Gastroesophageal sphincter (tissue), 4 donors: ENCODE results near the gene EPHA4. TPM values are rescaled to one million over a fixed set of nuclear protein-coding genes. Genes with fewer than 3 reads are reported as not detected.

ENCODE experiments used
- ATAC-seq: fragments of 150-250 bp; one replicate; pipeline ENCODE4 v1.9.1; 2016; ENCODE audit warnings: mild to moderate bottlenecking, moderate library complexity
- H3K27ac ChIP-seq, 4 donors: fragments of 200-600 bp; sonication (generic) in 3 of 4; 1 replicate in 3 of 4; 2 replicates in 1 of 4; pipeline ENCODE4 v1.5.1; 2016 to 2019
- H3K27me3 ChIP-seq: fragments of 200-600 bp; sonication (generic); one replicate; pipeline ENCODE4 v1.5.1; 2019
- H3K36me3 ChIP-seq, 2 donors: fragments of 200-600 bp; sonication (generic); one replicate each; pipeline ENCODE4 v1.5.1; 2019; ENCODE audit warnings: control low read depth in 1 of 2
- H3K4me1 ChIP-seq, 3 donors: fragments of 200-600 bp; sonication (generic); 1 replicate in 2 of 3; 2 replicates in 1 of 3; pipeline ENCODE4 v1.5.1; 2016 to 2019; ENCODE audit warnings: control low read depth in 2 of 3
- H3K4me3 ChIP-seq, 2 donors: fragments of 200-600 bp; sonication (generic); one replicate each; pipeline ENCODE4 v1.5.1; 2019; ENCODE audit warnings: mild to moderate bottlenecking in 1 of 2, moderate library complexity in 1 of 2
- H3K9me3 ChIP-seq, 3 donors: fragments of 200-600 bp; sonication (generic); one replicate each; pipeline ENCODE4 v1.5.1; 2017 to 2019; ENCODE audit warnings: control low read depth in 2 of 3
- CTCF ChIP-seq, 4 experiments: fragments of 200-600 bp in 2 of 4; fragments of 450-650 bp in 2 of 4; sonication (generic) in 1 of 4; IDR thresholded peaks; one replicate each; pipeline ENCODE4 v1.5.1; 2017 to 2019; ENCODE audit warnings: antibody characterized with exemption in 4 of 4, mild to moderate bottlenecking in 2 of 4, moderate library complexity in 2 of 4
- EP300 ChIP-seq: sonication (generic); formaldehyde crosslinking; IDR thresholded peaks from one replicate; pipeline ENCODE4 v1.6.1; 2017; ENCODE audit warnings: antibody characterized with exemption, mild to moderate bottlenecking
- POLR2A ChIP-seq, 2 donors: fragments of 450-650 bp; IDR thresholded peaks; one replicate each; pipeline ENCODE4 v1.6.1; 2017; ENCODE audit warnings: antibody characterized with exemption in 2 of 2, mild to moderate bottlenecking in 2 of 2, moderate library complexity in 1 of 2
- POLR2AphosphoS5 ChIP-seq: sonication (generic); formaldehyde crosslinking; IDR thresholded peaks from one replicate; pipeline ENCODE4 v1.6.1; 2017; ENCODE audit warnings: antibody characterized with exemption
- WGBS, 2 donors: methylation state at CpG; one replicate each; pipeline ENCODE4 v1.1.5; 2018; ENCODE audit warnings: low coverage in 1 of 2; 5-methylcytosine and 5-hydroxymethylcytosine counted together
- total RNA-seq, 4 donors: library from RNA; depleted of rRNA; stranded (reverse); fragments of >200 nt; gene quantifications; one replicate each; pipeline ENCODE4 v1.1.0, GENCODE V29; 2016

The EPHA4 gene
- total RNA-seq, 4 donors from 2014 or later, result 21.3 to 41.2 (median 31.6) TPM

DNA sequence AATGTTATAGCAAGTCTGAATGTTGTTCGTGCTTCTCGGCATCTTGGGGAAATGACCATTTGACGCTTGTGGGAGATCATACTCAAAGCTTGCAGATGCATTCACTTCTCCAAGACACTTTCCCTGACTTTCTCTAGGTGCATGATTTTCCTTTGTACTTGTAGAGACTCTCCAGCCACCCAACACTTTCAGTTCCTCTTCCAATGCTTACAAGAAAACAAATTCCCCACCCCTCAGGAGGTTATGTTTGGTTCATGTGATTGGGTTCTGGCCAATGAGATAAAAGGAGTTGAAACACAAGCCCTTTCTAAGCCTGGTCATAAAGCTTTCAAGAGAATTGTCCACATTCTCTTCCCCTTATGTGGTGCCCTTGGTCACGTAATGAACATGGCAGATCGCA, 156.3 kb downstream of the EPHA4 start:
- no peak for ATAC-seq
- H3K9me3 ChIP-seq, result no peaks in the 10 kb centered on the region
- TF ChIP-seq CTCF (IDR thresholded peaks at IDR 0.05) (no peak), POLR2A (IDR thresholded peaks at IDR 0.05) (no peak), POLR2AphosphoS5 (no peak), EP300 (no peak)
- H3K4me1 ChIP-seq, result no peaks in the 10 kb centered on the region
- H3K36me3 ChIP-seq, result peaks cover 0 to 16% of the 10 kb centered on the region in 2 donors
- no peaks in the 10 kb centered on the region for H3K27me3 ChIP-seq
- WGBS, 2 donors, result 82 to 97% methylated on average over 3 to 5 of the region's 5 CpGs
- H3K27ac ChIP-seq, result no peak overlapping the region
- no peak overlapping the region for H3K4me3 ChIP-seq

DNA sequence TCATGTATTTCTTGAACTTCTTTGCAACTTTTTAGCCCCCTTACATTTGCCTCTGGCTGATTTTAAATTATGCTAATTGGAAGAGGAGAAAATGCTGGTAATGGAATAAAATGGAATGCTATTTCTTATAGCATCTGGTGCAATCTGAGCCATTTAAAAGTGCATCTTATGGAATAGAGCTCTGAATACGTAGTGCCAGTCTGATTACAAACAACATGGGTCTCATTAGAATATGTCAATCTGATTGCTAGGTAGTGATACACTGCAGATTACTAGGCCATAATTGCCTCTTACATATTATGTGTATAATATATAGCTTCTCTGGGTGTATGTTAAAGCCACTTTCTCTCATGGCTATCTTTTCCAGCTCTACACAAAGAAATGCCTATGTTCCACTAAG, 159.1 kb downstream of the EPHA4 start:
- ATAC-seq, result no peak
- WGBS, 2 donors, result 73 to 87% methylated on average over 1 of the region's 1 CpG
- Histone ChIP-seq H3K27me3 (no peaks in the 10 kb centered on the region), H3K4me1 (no peaks in the 10 kb centered on the region), H3K9me3 (no peaks in the 10 kb centered on the region), H3K27ac (no peak overlapping the region), H3K4me3 (no peak overlapping the region), H3K36me3 (no peaks in the 10 kb centered on the region)
- TF ChIP-seq POLR2A (IDR thresholded peaks at IDR 0.05) (no peak), EP300 (no peak), POLR2AphosphoS5 (no peak), CTCF (IDR thresholded peaks at IDR 0.05) (no peak)

- ATAC-seq, result no peak
- TF ChIP-seq CTCF (IDR thresholded peaks at IDR 0.05) (no peak), POLR2AphosphoS5 (no peak), EP300 (no peak)
- Histone ChIP-seq H3K27ac (no peak overlapping the region), H3K4me1 (no peaks in the 10 kb centered on the region), H3K36me3 (no peaks in the 10 kb centered on the region), H3K9me3 (peaks cover 0 to 7% (median 0%) of the 10 kb centered on the region in 3 donors), H3K4me3 (no peak overlapping the region), H3K27me3 (no peaks in the 10 kb centered on the region)
- WGBS, 2 donors, result 89 to 96% methylated on average over 2 to 4 of the region's 4 CpGs
Observed at GRCh38 chr2:221410487-221410886, 161.6 kb downstream of the EPHA4 start.

DNA sequence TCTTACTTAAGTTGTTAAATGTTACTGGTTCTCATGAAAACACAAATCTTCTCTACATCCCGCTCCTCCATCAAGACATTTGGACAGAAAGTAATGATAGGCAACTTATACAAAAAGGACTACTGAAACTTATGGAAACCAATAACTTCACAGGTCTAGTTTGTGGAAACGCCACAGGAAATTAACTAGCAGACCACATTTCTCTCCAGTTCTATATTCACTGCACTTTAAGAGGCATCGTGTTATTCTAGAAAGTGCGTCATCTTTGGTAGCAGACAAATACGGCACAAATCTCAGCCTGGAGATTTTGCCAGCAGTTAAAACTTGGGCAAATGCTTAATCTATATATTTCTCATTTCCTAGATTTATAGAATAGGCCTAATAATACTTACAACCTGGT, 164.3 kb downstream of the EPHA4 start:
- Histone ChIP-seq H3K9me3 (peaks cover 0 to 7% (median 0%) of the 10 kb centered on the region in 3 donors), H3K4me1 (no peaks in the 10 kb centered on the region), H3K4me3 (no peak overlapping the region), H3K36me3 (no peaks in the 10 kb centered on the region), H3K27me3 (no peaks in the 10 kb centered on the region), H3K27ac (no peak overlapping the region)
- WGBS, 2 donors, result 93 to 96% methylated on average over 5 of the region's 5 CpGs
- no peak for ATAC-seq
- TF ChIP-seq POLR2AphosphoS5, result no peak
- no peak for TF ChIP-seq EP300

DNA sequence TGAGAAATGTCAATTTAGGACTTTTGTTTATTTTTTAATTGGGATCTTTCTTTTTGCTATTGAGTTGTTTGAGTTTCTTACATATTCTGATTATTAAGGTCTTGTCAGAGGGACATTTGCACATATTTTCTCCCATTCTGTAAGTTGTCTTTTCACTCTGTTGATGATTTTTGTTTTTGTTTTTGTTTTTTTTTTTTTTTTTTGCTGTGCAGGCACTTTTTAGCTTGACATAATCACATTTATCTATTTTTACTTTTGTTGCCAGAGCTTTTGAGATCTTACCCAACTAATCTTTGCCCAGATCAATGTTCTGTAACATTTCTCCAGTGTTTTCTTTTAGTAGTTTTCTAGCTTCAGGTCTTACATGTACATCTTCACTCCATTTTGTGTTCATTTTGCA, 166.6 kb downstream of the EPHA4 start:
- Histone ChIP-seq H3K9me3 (peaks cover 0 to 7% (median 0%) of the 10 kb centered on the region in 3 donors), H3K36me3 (no peaks in the 10 kb centered on the region), H3K27ac (no peak overlapping the region), H3K4me3 (no peak overlapping the region), H3K4me1 (no peaks in the 10 kb centered on the region), H3K27me3 (no peaks in the 10 kb centered on the region)
- TF ChIP-seq CTCF (IDR thresholded peaks at IDR 0.05), result no peak
- no peak for TF ChIP-seq POLR2A (IDR thresholded peaks at IDR 0.05)
- no peak for TF ChIP-seq EP300
- TF ChIP-seq POLR2AphosphoS5, result no peak
- no peak for ATAC-seq

DNA sequence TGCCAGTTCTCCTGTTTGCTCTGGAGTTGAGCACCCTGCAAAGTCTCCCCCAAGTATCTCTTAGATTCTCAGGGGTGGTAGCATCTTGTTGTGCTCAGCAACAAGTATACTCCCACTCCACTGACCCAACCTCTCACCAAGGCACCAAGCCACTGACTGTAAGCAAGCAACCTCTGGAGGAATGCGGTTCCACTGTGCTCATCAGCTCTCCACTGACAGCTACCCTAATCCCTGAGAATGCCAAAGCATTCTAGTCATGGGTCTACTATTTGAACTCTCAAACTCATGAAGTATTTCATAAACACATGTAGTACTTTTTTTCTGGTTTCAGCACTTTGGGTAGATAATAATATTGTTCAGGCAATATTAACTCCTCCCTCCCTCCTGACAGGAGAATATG, 170.0 kb downstream of the EPHA4 start:
- Histone ChIP-seq H3K4me1 (no peaks in the 10 kb centered on the region), H3K36me3 (no peaks in the 10 kb centered on the region), H3K9me3 (peaks cover 0 to 20% (median 0%) of the 10 kb centered on the region in 3 donors), H3K4me3 (no peak overlapping the region), H3K27ac (no peak overlapping the region), H3K27me3 (no peaks in the 10 kb centered on the region)
- TF ChIP-seq CTCF (IDR thresholded peaks at IDR 0.05), result no peak
- TF ChIP-seq POLR2A (IDR thresholded peaks at IDR 0.05), result no peak
- TF ChIP-seq POLR2AphosphoS5, result no peak
- no peak for TF ChIP-seq EP300
- ATAC-seq, result no peak
- WGBS, 2 donors, result 67% methylated on average over 1 of the region's 1 CpG; no CpG with 5 or more reads in 1 of the 2 donors
